Vagina (tissue), 2 donors: ENCODE data around the gene RNPEPL1.

ENCODE experiments used
- CTCF ChIP-seq, 3 experiments: fragments of 450-650 bp in 2 of 3; fragments of 200-600 bp in 1 of 3; sonication (generic) in 1 of 3; IDR thresholded peaks; one replicate each; pipeline ENCODE4 v1.5.1; 2017 to 2019; ENCODE audit warnings: antibody characterized with exemption in 3 of 3, mild to moderate bottlenecking in 2 of 3, moderate library complexity in 2 of 3
- POLR2A ChIP-seq, 2 donors: fragments of 450-650 bp; IDR thresholded peaks; one replicate each; pipeline ENCODE4 v1.6.1; 2017; ENCODE audit warnings: antibody characterized with exemption in 2 of 2, mild to moderate bottlenecking in 2 of 2, moderate library complexity in 2 of 2
- POLR2AphosphoS5 ChIP-seq, 2 donors: sonication (generic); formaldehyde crosslinking; IDR thresholded peaks; one replicate each; pipeline ENCODE4 v1.9.0; 2017; ENCODE audit warnings: antibody characterized with exemption in 2 of 2, mild to moderate bottlenecking in 2 of 2, low read depth in 1 of 2; ENCODE audit not compliant: insufficient read depth in 1 of 2

- TF ChIP-seq POLR2AphosphoS5 (IDR thresholded peaks at IDR 0.05; ENCODE audit: insufficient read depth in 1 of 2, low read depth in 1 of 2) (no peak), CTCF (IDR thresholded peaks at IDR 0.05) (no peak), POLR2A (IDR thresholded peaks at IDR 0.05) (no peak)
Measured at GRCh38 chr2:240581811-240582210, 13.5 kb downstream of the RNPEPL1 start.
